Neural progenitor cell (in vitro differentiated cells): Measurements from ENCODE around the gene MYBL2. TPM values are rescaled to one million over a fixed set of nuclear protein-coding genes. Genes with fewer than 3 reads are reported as not detected.

ENCODE experiments used
- DNase-seq: peaks from one replicate; pipeline ENCODE4 v3.0.0-alpha.2; 2016; ENCODE audit warnings: low spot score
- H2AFZ ChIP-seq: fragments of 200-600 bp; sonication (generic); replicated peaks from 2 replicates; pipeline ENCODE4 v1.6.1; 2016; ENCODE audit warnings: antibody characterized with exemption
- H3F3A ChIP-seq: fragments of 200-600 bp; sonication (generic); 2 replicates; pipeline ENCODE4 v1.6.1; 2016; ENCODE audit warnings: antibody characterized with exemption, low read depth
- H3K27ac ChIP-seq: fragments of 200-600 bp; sonication (generic); 2 replicates; pipeline ENCODE4 v1.5.1; 2016; ENCODE audit warnings: mild to moderate bottlenecking
- H3K27me3 ChIP-seq: fragments of 200-600 bp; sonication (generic); 2 replicates; pipeline ENCODE4 v1.6.1; 2016; ENCODE audit warnings: mild to moderate bottlenecking, moderate library complexity
- H3K36me3 ChIP-seq: fragments of 200-600 bp; sonication (generic); 2 replicates; pipeline ENCODE4 v1.5.1; 2016
- H3K4me1 ChIP-seq: fragments of 200-600 bp; sonication (generic); 2 replicates; pipeline ENCODE4 v1.6.1; 2016; ENCODE audit warnings: mixed run types
- H3K4me2 ChIP-seq: fragments of 200-600 bp; sonication (generic); 2 replicates; pipeline ENCODE4 v1.6.1; 2016
- H3K4me3 ChIP-seq: fragments of 200-600 bp; sonication (generic); 2 replicates; pipeline ENCODE4 v1.5.1; 2016
- H3K79me2 ChIP-seq: fragments of 200-600 bp; sonication (generic); 2 replicates; pipeline ENCODE4 v1.6.1; 2016; ENCODE audit warnings: low read depth
- H3K9ac ChIP-seq: fragments of 200-600 bp; sonication (generic); 2 replicates; pipeline ENCODE4 v1.6.1; 2016
- H3K9me3 ChIP-seq: fragments of 200-600 bp; sonication (generic); 2 replicates; pipeline ENCODE4 v1.5.1; 2016; ENCODE audit warnings: low read depth
- H4K20me1 ChIP-seq: fragments of 200-600 bp; sonication (generic); 2 replicates; pipeline ENCODE4 v1.6.1; 2016; ENCODE audit warnings: low read depth
- H3K27ac Mint-ChIP-seq: 3 replicates; pipeline ENCODE4 v1.8.0; 2021; ENCODE audit warnings: mixed read lengths
- H3K27me3 Mint-ChIP-seq: 2 replicates; pipeline ENCODE4 v1.8.0; 2022; ENCODE audit warnings: low read depth, mild to moderate bottlenecking, inconsistent platforms, moderate library complexity, mixed read lengths; ENCODE audit not compliant: insufficient read depth
- H3K36me3 Mint-ChIP-seq: 3 replicates; pipeline ENCODE4 v1.8.0; 2021; ENCODE audit warnings: mixed read lengths
- H3K4me1 Mint-ChIP-seq: 3 replicates; pipeline ENCODE4 v1.8.0; 2021; ENCODE audit warnings: mixed read lengths
- H3K4me3 Mint-ChIP-seq: 3 replicates; pipeline ENCODE4 v1.8.0; 2021; ENCODE audit warnings: mild to moderate bottlenecking, moderate library complexity, mixed read lengths
- H3K9me3 Mint-ChIP-seq: 3 replicates; pipeline ENCODE4 v1.8.0; 2020; ENCODE audit warnings: mixed read lengths
- EZH2 ChIP-seq: fragments of 200-600 bp; sonication (generic); IDR thresholded peaks from 2 replicates; pipeline ENCODE4 v1.6.1; 2017; ENCODE audit warnings: antibody characterized with exemption, mild to moderate bottlenecking, moderate library complexity
- EZH2phosphoT487 ChIP-seq: fragments of 200-600 bp; sonication (generic); IDR thresholded peaks from 2 replicates; pipeline ENCODE4 v1.6.1; 2017; ENCODE audit warnings: antibody characterized with exemption
- total RNA-seq: library from RNA; depleted of rRNA; stranded (reverse); fragments of >200 nt; gene quantifications from 2 replicates; pipeline ENCODE4 v1.2.3, GENCODE V29; 2015; ENCODE audit warnings: low replicate concordance
- TF ChIP-seq, protein P1 (sequence below): fragments of 200-600 bp; sonication (generic); IDR thresholded peaks from 2 replicates; pipeline ENCODE4 v1.5.1; 2017; ENCODE audit warnings: antibody characterized with exemption, mild to moderate bottlenecking

The MYBL2 gene
- total RNA-seq, 1 donor from 2014 or later = 28.8 TPM

DNA sequence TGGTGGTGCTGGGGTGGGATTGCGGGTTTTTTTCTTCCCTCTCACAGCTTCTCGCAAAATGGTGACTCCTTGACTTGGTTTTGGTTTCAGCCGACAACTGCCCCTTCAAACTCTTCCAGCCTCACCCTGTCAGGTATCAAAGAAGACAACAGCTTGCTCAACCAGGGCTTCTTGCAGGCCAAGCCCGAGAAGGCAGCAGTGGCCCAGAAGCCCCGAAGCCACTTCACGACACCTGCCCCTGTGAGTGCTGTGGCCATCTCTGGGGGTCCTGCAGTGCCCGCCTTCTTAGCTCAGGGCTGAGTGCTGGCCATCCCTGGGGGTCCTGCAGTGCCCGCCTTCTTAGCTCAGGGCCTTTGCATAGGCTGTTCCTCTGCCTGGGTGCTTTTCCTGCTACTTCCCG lies 48.1 kb downstream of the MYBL2 start:
- Histone ChIP-seq H3K27me3 (no peaks in the 10 kb centered on the region), H3K4me2 (no peak overlapping the region), H3K79me2 (no peaks in the 10 kb centered on the region), H3F3A (no peaks in the 10 kb centered on the region), H3K4me1 (no peaks in the 10 kb centered on the region), H4K20me1 (no peaks in the 10 kb centered on the region), H3K36me3 (no peaks in the 10 kb centered on the region), H2AFZ (no peak overlapping the region), H3K9me3 (no peaks in the 10 kb centered on the region), H3K9ac (no peak overlapping the region), H3K4me3 (no peak overlapping the region), H3K27ac (no peak overlapping the region)
- Mint-ChIP-seq H3K9me3 (peaks cover 4% of the 10 kb centered on the region), H3K36me3 (peaks cover 18% of the 10 kb centered on the region), H3K4me1 (no peaks in the 10 kb centered on the region), H3K27me3 (peaks cover 2% of the 10 kb centered on the region), H3K4me3 (no peak overlapping the region), H3K27ac (no peak overlapping the region)
- no peak for TF ChIP-seq EZH2
- no peak for TF ChIP-seq EZH2phosphoT487
- TF ChIP-seq, protein P1, sequence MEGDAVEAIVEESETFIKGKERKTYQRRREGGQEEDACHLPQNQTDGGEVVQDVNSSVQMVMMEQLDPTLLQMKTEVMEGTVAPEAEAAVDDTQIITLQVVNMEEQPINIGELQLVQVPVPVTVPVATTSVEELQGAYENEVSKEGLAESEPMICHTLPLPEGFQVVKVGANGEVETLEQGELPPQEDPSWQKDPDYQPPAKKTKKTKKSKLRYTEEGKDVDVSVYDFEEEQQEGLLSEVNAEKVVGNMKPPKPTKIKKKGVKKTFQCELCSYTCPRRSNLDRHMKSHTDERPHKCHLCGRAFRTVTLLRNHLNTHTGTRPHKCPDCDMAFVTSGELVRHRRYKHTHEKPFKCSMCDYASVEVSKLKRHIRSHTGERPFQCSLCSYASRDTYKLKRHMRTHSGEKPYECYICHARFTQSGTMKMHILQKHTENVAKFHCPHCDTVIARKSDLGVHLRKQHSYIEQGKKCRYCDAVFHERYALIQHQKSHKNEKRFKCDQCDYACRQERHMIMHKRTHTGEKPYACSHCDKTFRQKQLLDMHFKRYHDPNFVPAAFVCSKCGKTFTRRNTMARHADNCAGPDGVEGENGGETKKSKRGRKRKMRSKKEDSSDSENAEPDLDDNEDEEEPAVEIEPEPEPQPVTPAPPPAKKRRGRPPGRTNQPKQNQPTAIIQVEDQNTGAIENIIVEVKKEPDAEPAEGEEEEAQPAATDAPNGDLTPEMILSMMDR = no peak
- no peak for DNase-seq

DNA sequence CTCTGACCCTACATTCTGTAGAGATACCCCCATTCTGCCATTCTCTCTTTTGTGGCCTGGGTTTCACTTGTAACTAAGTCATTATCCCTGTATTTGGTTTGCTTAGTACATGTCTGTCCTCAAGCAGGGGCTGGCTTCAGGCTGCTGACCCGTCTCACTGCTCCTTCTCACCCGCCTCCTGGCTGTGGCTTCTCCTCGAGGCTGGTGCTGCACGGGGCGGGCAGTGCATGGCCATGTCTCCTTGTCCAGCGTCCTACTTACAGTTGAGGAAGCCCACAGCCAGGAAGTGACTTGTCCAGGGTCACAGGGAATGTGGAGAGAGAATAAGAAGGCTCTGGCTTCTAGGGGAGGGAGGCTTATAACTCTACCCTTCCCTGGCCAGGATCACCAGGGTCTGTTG lies 48.6 kb downstream of the MYBL2 start:
- Histone ChIP-seq H3K79me2 (no peaks in the 10 kb centered on the region), H3K4me3 (no peak overlapping the region), H3K9ac (no peak overlapping the region), H3F3A (no peaks in the 10 kb centered on the region), H3K9me3 (no peaks in the 10 kb centered on the region), H3K4me1 (no peaks in the 10 kb centered on the region), H3K4me2 (no peak overlapping the region), H3K27ac (no peak overlapping the region), H3K36me3 (no peaks in the 10 kb centered on the region), H3K27me3 (no peaks in the 10 kb centered on the region), H2AFZ (no peak overlapping the region), H4K20me1 (no peaks in the 10 kb centered on the region)
- Mint-ChIP-seq H3K27ac (no peak overlapping the region), H3K36me3 (peaks cover 18% of the 10 kb centered on the region), H3K4me1 (no peaks in the 10 kb centered on the region), H3K4me3 (no peak overlapping the region), H3K27me3 (peaks cover 2% of the 10 kb centered on the region), H3K9me3 (peaks cover 4% of the 10 kb centered on the region)
- TF ChIP-seq EZH2phosphoT487 (no peak), EZH2 (no peak)
- TF ChIP-seq, protein P1 = no peak
- DNase-seq = no peak

DNA sequence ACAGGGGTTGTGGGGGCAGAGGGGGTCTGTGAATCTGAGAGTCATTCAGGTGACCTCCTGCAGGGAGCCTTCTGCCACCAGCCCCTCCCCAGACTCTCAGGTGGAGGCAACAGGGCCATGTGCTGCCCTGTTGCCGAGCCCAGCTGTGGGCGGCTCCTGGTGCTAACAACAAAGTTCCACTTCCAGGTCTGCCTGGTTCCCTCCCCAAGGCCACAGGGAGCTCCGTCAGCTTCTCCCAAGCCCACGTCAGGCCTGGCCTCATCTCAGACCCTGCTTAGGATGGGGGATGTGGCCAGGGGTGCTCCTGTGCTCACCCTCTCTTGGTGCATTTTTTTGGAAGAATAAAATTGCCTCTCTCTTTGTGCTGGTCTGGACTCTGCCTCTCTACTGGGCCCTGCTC lies 49.2 kb downstream of the MYBL2 start:
- TF ChIP-seq EZH2 (no peak), EZH2phosphoT487 (no peak)
- TF ChIP-seq, protein P1 = no peak
- H4K20me1 ChIP-seq = no peaks in the 10 kb centered on the region
- Mint-ChIP-seq H3K4me1 (no peaks in the 10 kb centered on the region), H3K4me3 (no peak overlapping the region), H3K27ac (no peak overlapping the region), H3K36me3 (peaks cover 17% of the 10 kb centered on the region), H3K9me3 (peaks cover 4% of the 10 kb centered on the region), H3K27me3 (peaks cover under 1% of the 10 kb centered on the region)
- DNase-seq = no peak
- no peaks in the 10 kb centered on the region for H3F3A ChIP-seq
- H3K27ac ChIP-seq = no peak overlapping the region
- no peak overlapping the region for H3K9ac ChIP-seq
- H3K9me3 ChIP-seq = no peaks in the 10 kb centered on the region
- H3K4me3 ChIP-seq = no peak overlapping the region
- no peak overlapping the region for H2AFZ ChIP-seq
- no peaks in the 10 kb centered on the region for H3K27me3 ChIP-seq
- no peaks in the 10 kb centered on the region for H3K36me3 ChIP-seq
- H3K4me1 ChIP-seq = peaks cover 3% of the 10 kb centered on the region
- H3K4me2 ChIP-seq = no peak overlapping the region
- H3K79me2 ChIP-seq = no peaks in the 10 kb centered on the region
